HEK293 (cell line): ENCODE results near the gene GRIK4.

Experiments used
- CTCF ChIA-PET: fragments of 350-600 bp; formaldehyde crosslinking; extraction: SDS; loops from one replicate; lab custom pipeline; 2021; ENCODE audit warnings: antibody characterized with exemption; lab: Yijun Ruan, JAX
- POLR2A ChIA-PET: fragments of 300-600 bp; formaldehyde crosslinking; extraction: SDS; loops from one replicate; lab custom pipeline; 2020; ENCODE audit warnings: antibody characterized with exemption, inconsistent platforms; lab: Yijun Ruan, JAX
- H3K27ac ChIP-seq: fragments of 200-500 bp; sonication (Bioruptor generic); 2 replicates; pipeline ENCODE4 v1.5.1; 2014; ENCODE audit warnings: low read depth, low read length, control low read depth, inconsistent platforms; ENCODE audit errors: extremely low read depth
- H3K36me3 ChIP-seq, 2 experiments: fragments of 200-500 bp in 1 of 2; sonication (Bioruptor generic) in 1 of 2; 1 replicate in 1 of 2; 2 replicates in 1 of 2; pipeline ENCODE4 v1.5.1; 2014 to 2017; ENCODE audit warnings: inconsistent platforms in 2 of 2, low read length in 2 of 2; ENCODE audit not compliant: control insufficient read depth in 2 of 2, insufficient read depth in 1 of 2
- H3K4me1 ChIP-seq: fragments of 200-500 bp; sonication (Bioruptor generic); 2 replicates; pipeline ENCODE4 v1.5.1; 2014; ENCODE audit warnings: mild to moderate bottlenecking, low read length, inconsistent platforms; ENCODE audit not compliant: control insufficient read depth, insufficient read depth
- H3K4me3 ChIP-seq: 2 replicates; pipeline ENCODE4 v1.5.1; 2011; ENCODE audit warnings: low read depth, mild to moderate bottlenecking, control low read depth, low read length, moderate library complexity
- H3K9me3 ChIP-seq: fragments of 200-500 bp; sonication (Bioruptor generic); 2 replicates; pipeline ENCODE4 v1.5.1; 2014; ENCODE audit warnings: low read depth, low read length, inconsistent platforms; ENCODE audit not compliant: control insufficient read depth, insufficient read depth
- GLI2 ChIP-seq: fragments of 450-650 bp; formaldehyde crosslinking; IDR thresholded peaks from 2 replicates; pipeline ENCODE4; 2017; ENCODE audit warnings: missing biosample characterization, missing genetic modification characterization, low read depth, borderline replicate concordance
- MZF1 ChIP-seq: fragments of 450-650 bp; formaldehyde crosslinking; IDR thresholded peaks from 2 replicates; pipeline ENCODE4 v1.5.1; 2017; ENCODE audit warnings: missing biosample characterization, missing genetic modification characterization, borderline replicate concordance
- REPIN1 ChIP-seq: fragments of 450-650 bp; formaldehyde crosslinking; IDR thresholded peaks from 2 replicates; pipeline ENCODE4 v1.5.1; 2017; ENCODE audit warnings: missing biosample characterization, missing genetic modification characterization, low read depth
- TRIM28 ChIP-seq: IDR thresholded peaks from 2 replicates; pipeline ENCODE4 v1.6.1; 2011; ENCODE audit warnings: low read length, control low read depth, borderline replicate concordance
- WT1 ChIP-seq: fragments of 450-650 bp; formaldehyde crosslinking; IDR thresholded peaks from 2 replicates; pipeline ENCODE4 v1.5.1; 2016; ENCODE audit warnings: missing biosample characterization, missing genetic modification characterization
- YY1 ChIP-seq: fragments of 450-650 bp; formaldehyde crosslinking; IDR thresholded peaks from 2 replicates; pipeline ENCODE4 v1.5.1; 2018; ENCODE audit warnings: missing biosample characterization, missing genetic modification characterization
- ZBTB1 ChIP-seq: fragments of 450-650 bp; formaldehyde crosslinking; IDR thresholded peaks from 2 replicates; pipeline ENCODE4 v1.5.1; 2016; ENCODE audit warnings: missing biosample characterization, missing genetic modification characterization
- ZFP3 ChIP-seq: fragments of 450-650 bp; formaldehyde crosslinking; IDR thresholded peaks from 2 replicates; pipeline ENCODE4 v1.5.1; 2016; ENCODE audit warnings: low read depth, missing biosample characterization, missing genetic modification characterization
- ZNF133 ChIP-seq: fragments of 450-650 bp; formaldehyde crosslinking; IDR thresholded peaks from 2 replicates; pipeline ENCODE4 v1.5.1; 2016; ENCODE audit warnings: missing biosample characterization, missing genetic modification characterization
- ZNF155 ChIP-seq: fragments of 450-650 bp; formaldehyde crosslinking; IDR thresholded peaks from 2 replicates; pipeline ENCODE4 v1.5.1; 2016; ENCODE audit warnings: missing biosample characterization, missing genetic modification characterization
- ZNF169 ChIP-seq: fragments of 450-650 bp; formaldehyde crosslinking; IDR thresholded peaks from 2 replicates; pipeline ENCODE4 v1.5.1; 2016; ENCODE audit warnings: missing biosample characterization, missing genetic modification characterization
- ZNF2 ChIP-seq: fragments of 450-650 bp; formaldehyde crosslinking; IDR thresholded peaks from 2 replicates; pipeline ENCODE4 v1.5.1; 2016; ENCODE audit warnings: missing biosample characterization, missing genetic modification characterization
- ZNF292 ChIP-seq: fragments of 450-650 bp; formaldehyde crosslinking; IDR thresholded peaks from 2 replicates; pipeline ENCODE4 v1.5.1; 2016; ENCODE audit warnings: low read depth, missing biosample characterization, missing genetic modification characterization, borderline replicate concordance
- ZNF335 ChIP-seq: fragments of 450-650 bp; formaldehyde crosslinking; conservative IDR thresholded peaks from 2 replicates; pipeline ENCODE4 v1.5.1; 2016; ENCODE audit warnings: missing biosample characterization, missing genetic modification characterization
- ZNF391 ChIP-seq: fragments of 450-650 bp; formaldehyde crosslinking; IDR thresholded peaks from 2 replicates; pipeline ENCODE4 v1.5.1; 2016; ENCODE audit warnings: low read depth, missing biosample characterization, missing genetic modification characterization, borderline replicate concordance
- ZNF529 ChIP-seq: fragments of 450-650 bp; formaldehyde crosslinking; IDR thresholded peaks from 2 replicates; pipeline ENCODE4 v1.5.1; 2017; ENCODE audit warnings: missing genetic modification characterization, missing biosample characterization; ENCODE audit not compliant: insufficient replicate concordance
- ZNF544 ChIP-seq: fragments of 450-650 bp; formaldehyde crosslinking; IDR thresholded peaks from 2 replicates; pipeline ENCODE4 v1.5.0; 2017; ENCODE audit warnings: missing biosample characterization, missing genetic modification characterization
- ZNF629 ChIP-seq: fragments of 450-650 bp; formaldehyde crosslinking; IDR thresholded peaks from 2 replicates; pipeline ENCODE4 v1.5.1; 2017; ENCODE audit warnings: missing biosample characterization, missing genetic modification characterization
- ZNF677 ChIP-seq: fragments of 450-650 bp; IDR thresholded peaks from 2 replicates; pipeline ENCODE4 v1.5.0; 2018; ENCODE audit warnings: missing biosample characterization, mild to moderate bottlenecking, missing genetic modification characterization, moderate library complexity
- ZNF76 ChIP-seq: fragments of 450-650 bp; formaldehyde crosslinking; IDR thresholded peaks from 2 replicates; pipeline ENCODE4; 2016; ENCODE audit warnings: low read depth, missing biosample characterization, missing genetic modification characterization, borderline replicate concordance
- TF ChIP-seq, protein P1 (sequence below): fragments of 450-650 bp; formaldehyde crosslinking; IDR thresholded peaks from 2 replicates; pipeline ENCODE4 v1.5.1; 2017; ENCODE audit warnings: missing biosample characterization, missing genetic modification characterization
- TF ChIP-seq, protein P2 (sequence below): fragments of 450-650 bp; formaldehyde crosslinking; IDR thresholded peaks from 2 replicates; pipeline ENCODE4 v1.5.1; 2016; ENCODE audit warnings: missing biosample characterization, missing genetic modification characterization
- TF ChIP-seq, protein P3 (sequence below): IDR thresholded peaks from 2 replicates; pipeline ENCODE4 v1.6.1; 2011; ENCODE audit warnings: mild to moderate bottlenecking, low read depth, low read length, borderline replicate concordance
- TF ChIP-seq, protein P4 (sequence below): fragments of 450-650 bp; formaldehyde crosslinking; IDR thresholded peaks from 2 replicates; pipeline ENCODE4 v1.5.0; 2017; ENCODE audit warnings: missing biosample characterization, missing genetic modification characterization, borderline replicate concordance

The GRIK4 gene

DNA sequence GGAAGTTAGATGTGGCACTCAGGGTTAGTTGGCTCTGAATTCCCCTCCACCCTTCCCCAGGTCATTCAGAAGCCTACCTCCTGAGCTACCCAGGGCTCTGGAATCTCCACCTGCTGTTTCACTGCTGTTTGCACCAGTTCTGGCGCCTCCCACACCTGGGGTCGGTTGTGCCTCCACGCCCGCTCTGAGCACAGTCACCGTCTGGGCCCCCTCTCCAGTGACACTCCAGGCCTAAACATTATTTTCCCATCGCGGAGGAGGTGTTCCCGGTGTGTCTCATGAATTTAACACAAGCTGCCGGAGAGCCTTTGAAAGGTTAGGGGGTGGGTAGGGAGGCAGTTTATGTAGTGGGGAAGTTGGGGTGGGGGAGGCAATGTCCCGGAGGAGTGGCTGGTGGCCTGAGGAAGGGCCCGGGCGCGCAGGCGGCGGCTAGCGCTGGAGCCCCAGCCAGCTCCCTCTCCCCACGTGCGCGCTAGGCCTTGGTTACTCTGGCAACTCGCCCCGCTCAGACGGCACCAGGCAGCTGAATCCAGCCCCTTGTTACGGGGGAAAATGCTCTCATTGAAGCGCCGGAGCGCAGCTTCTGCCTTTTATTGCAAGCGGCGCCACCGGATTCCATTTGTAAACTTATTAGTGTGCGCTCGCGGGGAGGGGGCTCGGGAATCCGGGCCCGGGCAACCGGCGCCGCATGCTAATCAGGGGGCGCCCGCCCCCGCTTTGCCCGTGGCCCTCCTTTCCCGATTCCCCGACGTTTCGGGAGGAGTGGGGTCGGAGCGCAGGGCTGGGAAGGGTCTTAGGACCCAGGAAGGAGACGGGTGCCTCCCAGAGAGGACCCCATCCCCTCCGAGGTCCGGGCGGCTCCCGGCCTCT is 52.4 kb downstream of the GRIK4 start (continued):
- TF ChIP-seq ZNF76 (tag by site-specific recombination) = no peak
- TF ChIP-seq GLI2 (tag by site-specific recombination) = no peak
- TF ChIP-seq ZNF629 = no peak
- TF ChIP-seq ZNF677 (tag by site-specific recombination) = no peak
- no peak for TF ChIP-seq ZNF391 (tag by site-specific recombination)
- no peak for TF ChIP-seq ZNF155 (tag by site-specific recombination)

- CTCF ChIA-PET = interaction anchor here (0.6 to 1.2 kb wide), 7 partner anchors 45 to 1999 kb away, joined by 3 read pairs; no protein-coding TSS in a partner anchor
- no peaks in the 10 kb centered on the region for H3K9me3 ChIP-seq
- TF ChIP-seq ZNF292 (tag by site-specific recombination) = no peak
- TF ChIP-seq, protein P1, sequence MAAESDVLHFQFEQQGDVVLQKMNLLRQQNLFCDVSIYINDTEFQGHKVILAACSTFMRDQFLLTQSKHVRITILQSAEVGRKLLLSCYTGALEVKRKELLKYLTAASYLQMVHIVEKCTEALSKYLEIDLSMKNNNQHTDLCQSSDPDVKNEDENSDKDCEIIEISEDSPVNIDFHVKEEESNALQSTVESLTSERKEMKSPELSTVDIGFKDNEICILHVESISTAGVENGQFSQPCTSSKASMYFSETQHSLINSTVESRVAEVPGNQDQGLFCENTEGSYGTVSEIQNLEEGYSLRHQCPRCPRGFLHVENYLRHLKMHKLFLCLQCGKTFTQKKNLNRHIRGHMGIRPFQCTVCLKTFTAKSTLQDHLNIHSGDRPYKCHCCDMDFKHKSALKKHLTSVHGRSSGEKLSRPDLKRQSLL = no peak
- TF ChIP-seq YY1 (tag by site-specific recombination) = no peak
- TF ChIP-seq, protein P2, sequence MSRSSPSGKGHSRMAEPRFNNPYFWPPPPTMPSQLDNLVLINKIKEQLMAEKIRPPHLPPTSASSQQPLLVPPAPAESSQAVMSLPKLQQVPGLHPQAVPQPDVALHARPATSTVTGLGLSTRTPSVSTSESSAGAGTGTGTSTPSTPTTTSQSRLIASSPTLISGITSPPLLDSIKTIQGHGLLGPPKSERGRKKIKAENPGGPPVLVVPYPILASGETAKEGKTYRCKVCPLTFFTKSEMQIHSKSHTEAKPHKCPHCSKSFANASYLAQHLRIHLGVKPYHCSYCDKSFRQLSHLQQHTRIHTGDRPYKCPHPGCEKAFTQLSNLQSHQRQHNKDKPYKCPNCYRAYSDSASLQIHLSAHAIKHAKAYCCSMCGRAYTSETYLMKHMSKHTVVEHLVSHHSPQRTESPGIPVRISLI (tag by site-specific recombination) = no peak
- TF ChIP-seq REPIN1 = no peak
- TF ChIP-seq ZNF544 = no peak
- no peak for TF ChIP-seq ZNF2 (tag by site-specific recombination)
- TF ChIP-seq TRIM28 = no peak
- TF ChIP-seq ZNF335 (tag by site-specific recombination) = no peak
- TF ChIP-seq MZF1 = no peak
- TF ChIP-seq ZBTB1 (tag by site-specific recombination) = no peak
- no peak for TF ChIP-seq ZNF391 (tag by site-specific recombination)
- H3K36me3 ChIP-seq = no peaks in the 10 kb centered on the region
- H3K27ac ChIP-seq = no peak overlapping the region
- H3K4me1 ChIP-seq = 0 out of 2 replicates have a peak, but pooled peaks cover 2% of the 10 kb centered on the region
- POLR2A ChIA-PET = interaction anchor here (0.6 to 1.6 kb wide), 2 partner anchors 23 to 53 kb away, joined by 3 to 4 read pairs; no protein-coding TSS in a partner anchor
- H3K4me3 ChIP-seq = peak overlapping the region; percentile 25
These were observed 53.2 kb downstream of the GRIK4 start for GRCh38 chr11:120564573-120565311.

DNA sequence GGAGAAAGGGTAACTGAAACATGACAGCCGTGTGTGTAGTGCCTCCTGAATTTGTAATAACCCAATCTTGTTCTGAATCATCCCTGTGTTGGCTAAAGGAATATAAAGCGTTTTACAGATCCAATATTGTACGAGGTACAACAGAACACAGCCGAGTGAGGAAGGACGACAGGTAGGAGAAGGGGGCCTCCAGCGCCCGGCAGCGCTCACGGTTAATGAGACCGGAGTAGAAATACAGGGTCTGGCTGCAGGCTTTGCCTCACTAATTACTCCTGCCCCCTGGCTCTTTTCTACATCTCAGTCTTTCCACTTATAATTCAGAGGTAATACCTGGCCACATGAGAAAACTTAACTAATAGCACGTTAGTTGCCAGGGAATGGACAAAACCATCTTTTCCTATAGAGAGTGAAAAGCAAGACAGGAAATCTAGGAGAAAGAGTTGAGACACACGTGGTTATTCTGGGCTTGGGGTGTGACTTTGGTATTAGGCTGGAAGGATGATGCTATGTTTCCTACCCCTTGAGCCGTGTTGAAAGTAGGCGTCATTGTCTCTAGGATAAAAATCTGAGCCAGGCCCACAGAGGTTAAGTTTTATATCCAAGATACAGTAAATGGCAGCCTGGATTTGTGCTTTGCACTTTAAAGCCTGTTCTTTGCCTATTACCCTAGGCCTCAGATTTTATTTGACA is 54.1 kb downstream of the GRIK4 start:
- no peak overlapping the region for H3K27ac ChIP-seq
- H3K4me1 ChIP-seq = 0 out of 2 replicates have a peak, but pooled peaks cover 2% of the 10 kb centered on the region
- no peaks in the 10 kb centered on the region for H3K9me3 ChIP-seq
- H3K36me3 ChIP-seq = no peaks in the 10 kb centered on the region
- ChIA-PET CTCF (interaction anchor here (0.6 to 0.7 kb wide), 3 partner anchors 46 to 1056 kb away, joined by 3 read pairs; no protein-coding TSS in a partner anchor), POLR2A (interaction anchor here (1.6 kb wide), 1 partner anchor 24 kb away, joined by 3 read pairs; no protein-coding TSS in a partner anchor)
- H3K4me3 ChIP-seq = no peak overlapping the region
- no peak for TF ChIP-seq ZNF133 (tag by site-specific recombination)
- no peak for TF ChIP-seq WT1 (tag by site-specific recombination)
- TF ChIP-seq, protein P3, sequence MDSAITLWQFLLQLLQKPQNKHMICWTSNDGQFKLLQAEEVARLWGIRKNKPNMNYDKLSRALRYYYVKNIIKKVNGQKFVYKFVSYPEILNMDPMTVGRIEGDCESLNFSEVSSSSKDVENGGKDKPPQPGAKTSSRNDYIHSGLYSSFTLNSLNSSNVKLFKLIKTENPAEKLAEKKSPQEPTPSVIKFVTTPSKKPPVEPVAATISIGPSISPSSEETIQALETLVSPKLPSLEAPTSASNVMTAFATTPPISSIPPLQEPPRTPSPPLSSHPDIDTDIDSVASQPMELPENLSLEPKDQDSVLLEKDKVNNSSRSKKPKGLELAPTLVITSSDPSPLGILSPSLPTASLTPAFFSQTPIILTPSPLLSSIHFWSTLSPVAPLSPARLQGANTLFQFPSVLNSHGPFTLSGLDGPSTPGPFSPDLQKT = no peak
- TF ChIP-seq ZNF169 = no peak
- TF ChIP-seq ZNF529 (tag by site-specific recombination) = no peak
- no peak for TF ChIP-seq ZFP3 (tag by site-specific recombination)
- TF ChIP-seq, protein P4, sequence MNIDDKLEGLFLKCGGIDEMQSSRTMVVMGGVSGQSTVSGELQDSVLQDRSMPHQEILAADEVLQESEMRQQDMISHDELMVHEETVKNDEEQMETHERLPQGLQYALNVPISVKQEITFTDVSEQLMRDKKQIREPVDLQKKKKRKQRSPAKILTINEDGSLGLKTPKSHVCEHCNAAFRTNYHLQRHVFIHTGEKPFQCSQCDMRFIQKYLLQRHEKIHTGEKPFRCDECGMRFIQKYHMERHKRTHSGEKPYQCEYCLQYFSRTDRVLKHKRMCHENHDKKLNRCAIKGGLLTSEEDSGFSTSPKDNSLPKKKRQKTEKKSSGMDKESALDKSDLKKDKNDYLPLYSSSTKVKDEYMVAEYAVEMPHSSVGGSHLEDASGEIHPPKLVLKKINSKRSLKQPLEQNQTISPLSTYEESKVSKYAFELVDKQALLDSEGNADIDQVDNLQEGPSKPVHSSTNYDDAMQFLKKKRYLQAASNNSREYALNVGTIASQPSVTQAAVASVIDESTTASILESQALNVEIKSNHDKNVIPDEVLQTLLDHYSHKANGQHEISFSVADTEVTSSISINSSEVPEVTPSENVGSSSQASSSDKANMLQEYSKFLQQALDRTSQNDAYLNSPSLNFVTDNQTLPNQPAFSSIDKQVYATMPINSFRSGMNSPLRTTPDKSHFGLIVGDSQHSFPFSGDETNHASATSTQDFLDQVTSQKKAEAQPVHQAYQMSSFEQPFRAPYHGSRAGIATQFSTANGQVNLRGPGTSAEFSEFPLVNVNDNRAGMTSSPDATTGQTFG (tag by site-specific recombination) = no peak
